Measurements from ENCODE around the gene GLA. TPM values are rescaled to one million over a fixed set of nuclear protein-coding genes. Genes with fewer than 3 reads are reported as not detected.

GLA gene
- total RNA-seq, 1 donor from 2014 or later, result 46.9 TPM

DNA sequence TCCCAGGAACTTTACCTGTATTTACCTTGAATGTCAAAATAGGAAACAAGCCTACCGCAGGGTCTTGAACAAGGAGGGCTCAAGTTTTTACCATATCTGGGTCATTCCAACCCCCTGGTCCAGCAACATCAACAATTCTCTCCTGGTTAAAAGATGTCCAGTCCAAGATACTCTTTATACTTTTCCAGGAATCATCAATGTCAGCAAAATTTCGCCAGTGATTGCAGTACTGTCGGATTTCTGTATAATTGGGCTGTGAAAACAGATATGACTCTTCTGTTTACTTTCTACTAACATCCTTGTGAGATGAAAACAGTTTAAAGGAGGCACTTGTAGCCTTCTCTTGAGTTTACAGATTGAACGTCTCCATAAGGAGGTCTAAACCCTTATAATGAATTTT lies 9.0 kb downstream of the GLA start:
- no peak for DNase-seq (ENCODE audit: low spot score)

DNA sequence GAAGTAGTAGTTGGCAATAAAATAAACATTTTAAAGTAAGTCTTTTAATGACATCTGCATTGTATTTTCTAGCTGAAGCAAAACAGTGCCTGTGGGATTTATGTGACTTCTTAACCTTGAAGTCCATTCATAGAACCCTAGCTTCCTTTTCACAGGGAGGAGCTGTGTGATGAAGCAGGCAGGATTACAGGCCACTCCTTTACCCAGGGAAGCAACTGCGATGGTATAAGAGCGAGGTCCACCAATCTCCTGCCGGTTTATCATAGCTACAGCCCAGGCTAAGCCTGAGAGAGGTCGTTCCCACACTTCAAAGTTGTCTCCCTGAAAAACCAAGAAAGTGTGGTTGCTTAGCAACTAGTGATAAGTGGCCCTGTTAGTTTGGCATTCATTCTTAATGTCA lies 9.9 kb downstream of the GLA start:
- DNase-seq (ENCODE audit: low spot score), result no peak

DNA sequence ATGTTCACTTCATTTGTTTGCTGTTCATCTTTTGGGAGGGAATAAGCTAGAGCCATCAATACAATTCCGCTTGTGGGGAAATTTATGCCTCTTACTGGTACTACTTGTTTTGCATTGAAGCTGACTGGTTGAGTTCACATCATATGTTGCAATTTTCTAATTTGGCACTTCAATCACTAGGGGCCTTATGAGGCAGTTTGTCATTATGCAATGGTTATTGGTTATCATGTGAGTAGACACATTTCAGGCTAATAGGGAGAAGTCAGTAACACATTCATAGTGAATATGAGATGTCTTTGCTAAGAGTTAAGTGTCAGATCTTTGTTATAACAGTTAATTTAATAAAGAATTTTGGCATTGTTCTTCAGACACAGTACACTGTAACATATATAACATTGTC lies 11.9 kb downstream of the GLA start:
- DNase-seq (ENCODE audit: low spot score), result no peak

DNA sequence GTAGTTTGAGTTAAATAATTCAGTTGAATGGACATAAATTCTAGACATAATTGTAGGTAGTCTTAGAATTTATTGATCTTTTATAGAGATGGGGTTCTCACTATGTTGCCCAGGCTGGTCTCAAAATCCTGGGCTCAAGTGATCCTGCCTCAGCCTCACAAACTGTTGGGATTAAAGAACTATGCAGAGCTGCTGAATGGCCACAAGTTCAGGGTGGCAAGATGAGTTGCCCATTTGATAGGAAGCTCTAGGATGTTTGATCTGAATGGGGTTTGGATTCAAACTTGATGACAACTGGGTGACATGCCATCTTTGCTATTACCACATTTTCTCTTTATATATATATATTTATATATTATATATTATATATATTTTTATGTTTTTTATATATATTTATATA lies 13.4 kb downstream of the GLA start:
- DNase-seq (ENCODE audit: low spot score), result no peak

- no peak for DNase-seq (ENCODE audit: low spot score)
These were observed 14.0 kb downstream of the GLA start for GRCh38 chrX:101393530-101394305.

GRCh38 chrX:101391831-101392230 lies 15.9 kb downstream of the GLA start:
- DNase-seq (ENCODE audit: low spot score), result no peak

DNA sequence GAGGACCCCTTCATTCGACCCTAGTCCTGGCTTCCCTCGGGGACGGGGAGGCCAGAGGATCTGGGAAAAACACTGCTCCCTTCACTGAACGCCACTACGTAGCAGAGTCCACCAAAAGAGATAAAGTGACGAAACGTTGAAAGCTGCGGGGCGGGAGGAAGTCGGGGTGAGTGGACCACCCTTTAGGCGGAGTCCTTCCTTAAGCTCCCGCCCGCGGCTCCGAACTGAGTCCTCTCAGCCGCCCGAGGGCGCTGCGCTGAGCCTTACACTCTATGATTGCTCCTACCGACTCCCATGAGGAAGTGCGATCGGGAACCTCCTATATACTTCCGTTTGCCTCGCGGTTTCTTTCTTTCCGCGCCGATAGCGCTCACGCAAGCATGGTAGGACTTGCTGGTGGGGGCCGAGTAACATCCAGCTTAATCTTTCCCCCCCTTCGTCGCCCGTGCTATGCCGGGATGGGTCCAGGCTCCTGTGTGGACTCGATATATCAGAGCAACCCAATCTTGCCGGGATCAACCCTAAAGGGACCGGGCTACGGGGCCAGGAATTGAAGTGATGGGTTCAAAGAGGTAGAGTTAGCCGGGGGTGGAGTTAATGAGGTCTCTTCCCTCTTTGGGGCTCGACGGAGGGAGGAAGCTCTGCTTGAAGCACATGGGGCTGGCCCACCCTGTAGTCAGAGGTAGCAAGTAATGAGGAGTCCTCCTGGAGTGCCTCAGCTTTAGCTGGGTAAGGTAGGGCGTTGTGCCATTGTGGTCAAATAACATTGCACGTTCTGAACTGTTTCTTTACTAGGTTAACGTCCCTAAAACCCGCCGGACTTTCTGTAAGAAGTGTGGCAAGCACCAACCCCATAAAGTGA lies 16.8 kb downstream of the GLA start, which contains the start of gene RPL36A:
RPL36A (plus strand) TSS at position 348 of the 862 bp plus-strand sequence; CDS start at position 381, 33 bp downstream.
- DNase-seq (ENCODE audit: low spot score), result peak; percentile 94

- no peak for DNase-seq (ENCODE audit: low spot score)
These were observed 19.1 kb downstream of the GLA start for GRCh38 chrX:101388604-101389003.

GRCh38 chrX:101386542-101386885 lies 21.2 kb downstream of the GLA start:
- no peak for DNase-seq (ENCODE audit: low spot score)

- DNase-seq (ENCODE audit: low spot score), result no peak
These were observed 21.8 kb downstream of the GLA start, which contains the start of gene BTK for GRCh38 chrX:101385795-101386541. BTK (minus strand) TSS chrX:101386191; CDS start chrX:101375284, 10,907 bp downstream.

- no peak for DNase-seq (ENCODE audit: low spot score)
These were observed 22.6 kb downstream of the GLA start for GRCh38 chrX:101385026-101385684.

- DNase-seq (ENCODE audit: low spot score), result no peak
These were observed 24.0 kb downstream of the GLA start for GRCh38 chrX:101383679-101384205.

DNA sequence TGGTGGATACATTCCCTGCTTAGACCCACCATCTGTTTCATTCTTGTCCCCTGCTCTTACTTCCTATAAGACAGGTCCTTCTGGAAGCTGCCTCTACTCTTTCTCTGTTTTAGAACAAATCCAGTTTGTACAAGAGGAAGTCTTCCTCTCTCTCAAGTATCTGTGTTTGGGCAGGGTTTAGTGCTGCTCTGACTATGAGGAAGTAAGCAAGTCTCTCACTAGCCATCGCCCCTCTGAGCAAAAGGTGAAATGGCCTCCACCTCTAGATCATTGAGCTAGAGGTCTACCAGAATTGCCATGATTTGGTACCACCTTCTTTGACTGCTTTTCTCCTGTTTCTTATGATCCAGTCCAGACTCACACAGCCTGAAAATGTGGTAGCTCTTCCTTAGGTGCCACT lies 30.2 kb downstream of the GLA start:
- no peak for DNase-seq (ENCODE audit: low spot score)

DNA sequence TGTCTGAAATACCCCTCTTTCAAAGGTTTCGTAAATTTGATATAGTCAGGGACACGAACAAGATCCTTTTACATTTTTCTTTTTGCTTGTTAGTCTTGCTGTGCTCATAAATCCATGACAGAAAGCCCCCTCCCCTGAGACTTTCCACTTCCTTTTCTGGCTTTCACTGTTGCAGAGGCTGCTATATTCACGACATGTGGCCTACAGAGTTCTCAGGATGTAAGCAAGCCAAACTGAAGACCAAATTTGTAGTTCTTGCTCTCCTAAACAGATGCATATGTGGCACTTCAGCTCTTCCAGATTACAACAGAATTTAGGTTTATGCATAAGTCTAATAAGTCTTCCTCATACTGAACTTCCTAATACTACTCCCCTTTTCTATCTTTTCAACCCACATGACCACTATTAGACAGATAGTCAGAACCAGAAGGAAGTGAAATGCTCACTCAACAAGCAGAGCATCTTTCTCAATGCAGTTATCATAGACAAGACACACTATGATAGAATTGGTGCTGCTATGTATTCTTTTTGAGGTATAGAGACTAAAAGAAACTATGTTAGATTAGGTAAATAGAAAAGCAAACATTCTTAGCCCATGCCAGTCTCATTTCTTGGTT lies 36.7 kb downstream of the GLA start:
- no peak for DNase-seq (ENCODE audit: low spot score)

DNA sequence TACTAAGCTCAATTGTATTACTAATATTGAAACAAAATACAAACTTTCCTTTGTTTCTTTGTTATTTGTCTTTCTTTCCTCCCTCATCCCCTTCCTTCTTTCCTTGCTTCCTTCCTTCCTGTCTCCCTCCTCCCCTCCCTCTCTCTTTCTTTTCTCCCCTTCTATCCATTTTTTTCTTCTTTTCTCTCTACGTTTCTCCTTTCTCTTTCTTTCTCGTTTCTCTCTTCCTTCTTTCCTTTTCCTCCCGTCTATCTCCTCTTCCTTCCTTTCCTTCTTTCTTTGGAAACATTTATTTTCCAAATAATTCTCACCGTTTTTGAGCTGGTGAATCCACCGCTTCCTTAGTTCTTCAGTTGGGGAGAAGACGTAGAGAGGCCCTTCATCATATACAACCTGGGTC lies 38.0 kb downstream of the GLA start:
- no peak for DNase-seq (ENCODE audit: low spot score)

- no peak for DNase-seq (ENCODE audit: low spot score)
These were observed 38.9 kb downstream of the GLA start for GRCh38 chrX:101368800-101369199.

DNA sequence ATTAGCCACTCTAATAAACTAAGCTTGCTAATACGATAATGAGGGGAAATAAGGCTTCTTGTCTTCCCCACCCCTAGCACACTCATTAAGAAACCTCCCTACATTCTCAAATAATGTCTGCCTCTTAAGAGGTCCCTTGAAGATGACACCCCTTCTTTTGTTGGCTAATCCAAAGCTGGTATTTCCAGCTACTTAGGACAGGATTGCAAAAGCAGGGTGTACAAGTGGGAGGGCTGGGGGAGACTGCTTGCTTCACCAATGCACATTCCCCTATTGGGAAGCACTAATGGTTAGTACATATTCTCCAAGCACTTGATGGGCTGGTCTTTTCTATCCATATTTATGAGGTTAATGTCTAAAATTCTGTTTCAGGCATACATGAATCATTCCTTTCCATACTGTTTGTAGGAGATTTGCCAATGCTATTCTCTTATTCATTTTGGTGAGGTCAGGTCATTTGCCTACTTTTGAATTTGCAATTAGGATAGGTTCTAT lies 42.4 kb downstream of the GLA start:
- DNase-seq (ENCODE audit: low spot score), result no peak

DNA sequence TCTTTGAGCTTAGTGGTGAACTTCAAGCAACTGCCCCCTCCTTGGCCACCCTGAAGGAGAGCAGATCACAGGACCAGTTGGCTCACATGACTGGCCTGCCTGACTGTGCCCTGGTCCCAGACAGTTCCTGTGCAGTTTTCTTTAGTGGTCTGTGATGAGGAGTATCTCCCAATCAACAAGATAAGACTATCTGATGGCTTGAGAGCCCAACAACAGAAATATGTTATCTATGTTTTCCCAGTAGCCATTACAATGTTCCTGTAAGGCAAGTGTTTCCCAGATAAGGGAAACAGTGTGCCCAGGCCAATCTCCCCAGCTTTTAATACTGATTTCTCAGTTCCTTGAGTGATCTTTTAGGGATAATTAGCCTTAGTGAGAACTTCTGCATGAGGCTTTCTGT lies 45.0 kb downstream of the GLA start:
- no peak for DNase-seq (ENCODE audit: low spot score)

GRCh38 chrX:101362116-101362515 lies 45.6 kb downstream of the GLA start:
- no peak for DNase-seq (ENCODE audit: low spot score)

DNA sequence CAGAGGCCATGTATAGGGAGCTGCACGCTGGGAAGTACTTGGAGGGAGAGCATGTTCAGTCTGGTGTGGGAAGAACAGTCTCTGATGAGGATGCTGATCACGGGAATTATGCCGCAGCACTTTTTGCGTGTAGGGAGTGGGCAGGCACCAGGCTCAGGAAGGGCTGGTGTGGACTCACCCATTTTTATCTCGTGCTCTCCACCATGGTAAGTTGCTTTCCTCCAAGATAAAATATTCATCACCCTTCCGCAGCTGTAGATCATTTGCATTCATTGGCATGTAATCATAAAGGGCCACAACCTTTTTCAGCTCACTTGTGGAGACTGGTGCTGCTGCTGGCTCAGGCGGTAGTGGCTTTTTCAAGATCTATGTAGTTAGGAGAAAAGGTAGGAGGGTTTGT lies 47.3 kb downstream of the GLA start:
- DNase-seq (ENCODE audit: low spot score), result no peak

All from mesenteric fat pad (tissue), 1 donor.